Activated CD8-positive, alpha-beta T cell treated with anti-CD3 and anti-CD28 coated beads, Interleukin-2, amount 10 ng/mL, durations not matched to agents 7 days and 5 days (primary cell): ENCODE results near the gene CARD9. TPM values are rescaled to one million over a fixed set of nuclear protein-coding genes. Genes with fewer than 3 reads are reported as not detected.
"Not testable (repeated sequence)": the region's sequence is repeated elsewhere in the genome, so short reads cannot be mapped to it uniquely, and the experiment has no call there.

ENCODE experiments used
- ATAC-seq: fragments of 150-1000 bp; cut with Tn5 transposase; one replicate; pipeline ENCODE4 v1.10.0; 2021; ENCODE audit warnings: moderate library complexity
- CTCF ChIA-PET: fragments of 350-600 bp; sonication (Branson Sonifier 250); formaldehyde crosslinking; loops from one replicate; lab custom pipeline; 2021; ENCODE audit warnings: antibody characterized with exemption; lab: Charles Lee
- POLR2A ChIA-PET: fragments of 350-600 bp; sonication (Branson Sonifier 250); formaldehyde crosslinking; loops from one replicate; lab custom pipeline; 2021; ENCODE audit warnings: antibody characterized with exemption; lab: Charles Lee
- DNase-seq: peaks from one replicate; pipeline ENCODE4 v3.0.0-alpha.2; 2020
- H3K27ac Mint-ChIP-seq: one replicate; pipeline ENCODE4 v1.8.0; 2021; ENCODE audit warnings: mild to moderate bottlenecking, mixed read lengths
- H3K27me3 Mint-ChIP-seq: one replicate; pipeline ENCODE4 v1.8.0; 2021; ENCODE audit warnings: low read depth, mixed read lengths
- H3K36me3 Mint-ChIP-seq: one replicate; pipeline ENCODE4 v1.8.0; 2021; ENCODE audit warnings: low read depth, mixed read lengths
- H3K4me1 Mint-ChIP-seq: one replicate; pipeline ENCODE4 v1.8.0; 2021; ENCODE audit warnings: low read depth, mixed read lengths
- H3K4me3 Mint-ChIP-seq: one replicate; pipeline ENCODE4 v1.8.0; 2021; ENCODE audit warnings: mild to moderate bottlenecking, mixed read lengths
- H3K9me3 Mint-ChIP-seq: one replicate; pipeline ENCODE4 v1.8.0; 2022; ENCODE audit warnings: mixed read lengths; ENCODE audit not compliant: insufficient read depth
- total RNA-seq, 2 experiments: library from RNA; stranded (reverse); gene quantifications; one replicate each; pipeline ENCODE4 v1.2.3, GENCODE V29; 2021

CARD9 gene
- total RNA-seq, 2 experiments from 2014 or later: 1.3 to 1.4 TPM

DNA sequence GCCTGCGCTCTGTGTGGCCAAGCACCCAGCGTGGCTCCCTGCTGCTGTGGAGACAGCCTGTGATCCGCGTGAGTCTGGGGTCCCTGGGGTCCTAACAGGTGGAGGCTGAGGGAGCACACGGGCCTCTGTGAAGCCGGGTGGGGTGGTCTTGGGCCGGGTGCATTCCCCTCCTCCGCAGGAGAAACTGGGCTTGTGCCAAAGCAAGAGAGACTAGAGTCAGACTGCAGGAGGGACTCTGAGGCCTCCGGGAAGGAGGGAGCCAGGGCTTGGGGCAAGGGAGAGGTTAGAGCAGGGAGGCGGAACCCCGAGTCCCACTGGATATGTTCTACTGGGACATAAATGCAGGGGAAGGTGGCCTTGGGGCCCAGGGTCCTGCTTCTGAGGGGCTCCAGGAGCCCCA is 20.4 kb downstream of the CARD9 start:
- Mint-ChIP-seq H3K4me1 (no peaks in the 10 kb centered on the region), H3K9me3 (no peaks in the 10 kb centered on the region), H3K36me3 (no peaks in the 10 kb centered on the region), H3K27me3 (no peaks in the 10 kb centered on the region), H3K27ac (no peak overlapping the region), H3K4me3 (no peak overlapping the region)
- POLR2A ChIA-PET: no interaction called here
- ATAC-seq: no peak
- no peak for DNase-seq
- CTCF ChIA-PET: no interaction called here

DNA sequence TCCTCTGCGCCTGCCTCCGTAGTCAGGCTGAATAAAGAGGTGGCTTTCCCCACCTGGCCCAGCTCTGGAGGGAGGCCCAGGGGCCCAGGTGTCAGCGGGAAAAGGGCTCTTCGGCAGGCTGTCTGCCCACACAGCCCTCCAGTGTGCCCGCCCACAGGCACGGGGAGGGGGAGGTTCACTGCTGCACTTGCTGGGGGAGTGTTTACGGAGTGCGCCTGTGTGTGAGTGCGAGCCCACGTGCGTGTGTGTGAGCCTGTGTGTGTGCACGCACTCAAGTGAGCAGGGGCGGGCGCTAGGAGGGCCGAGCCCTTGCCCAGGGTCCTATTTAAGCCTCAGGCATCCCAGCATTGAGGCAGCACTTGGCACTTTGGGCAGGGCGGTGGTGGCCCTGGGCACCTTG is 20.8 kb downstream of the CARD9 start:
- POLR2A ChIA-PET: no interaction called here
- no peaks in the 10 kb centered on the region for H3K4me1 Mint-ChIP-seq
- CTCF ChIA-PET: no interaction called here
- H3K9me3 Mint-ChIP-seq: no peaks in the 10 kb centered on the region
- H3K27ac Mint-ChIP-seq: no peak overlapping the region
- no peak for DNase-seq
- no peak overlapping the region for H3K4me3 Mint-ChIP-seq
- no peak for ATAC-seq
- H3K36me3 Mint-ChIP-seq: no peaks in the 10 kb centered on the region
- no peaks in the 10 kb centered on the region for H3K27me3 Mint-ChIP-seq

DNA sequence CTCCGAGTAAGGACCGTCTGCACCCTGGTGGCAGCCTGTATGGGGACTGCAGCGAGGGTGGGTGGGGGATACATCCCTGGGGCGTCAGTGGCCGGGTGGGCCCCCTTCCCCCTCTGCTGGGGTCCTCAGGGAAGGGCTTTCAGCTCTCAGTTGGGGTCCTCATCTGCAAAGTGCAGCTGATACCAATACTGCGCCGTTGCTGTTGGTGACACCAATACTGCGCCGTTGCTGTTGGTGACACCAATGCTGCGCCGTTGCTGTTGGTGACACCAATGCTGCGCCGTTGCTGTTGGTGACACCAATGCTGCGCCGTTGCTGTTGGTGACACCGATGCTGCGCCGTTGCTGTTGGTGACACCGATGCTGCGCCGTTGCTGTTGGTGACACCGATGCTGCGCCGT is 21.6 kb downstream of the CARD9 start:
- H3K4me1 Mint-ChIP-seq, H3K27me3 Mint-ChIP-seq, H3K27ac Mint-ChIP-seq, ATAC-seq, POLR2A ChIA-PET, CTCF ChIA-PET, H3K4me3 Mint-ChIP-seq, H3K9me3 Mint-ChIP-seq, DNase-seq, H3K36me3 Mint-ChIP-seq: not testable (repeated sequence)

DNA sequence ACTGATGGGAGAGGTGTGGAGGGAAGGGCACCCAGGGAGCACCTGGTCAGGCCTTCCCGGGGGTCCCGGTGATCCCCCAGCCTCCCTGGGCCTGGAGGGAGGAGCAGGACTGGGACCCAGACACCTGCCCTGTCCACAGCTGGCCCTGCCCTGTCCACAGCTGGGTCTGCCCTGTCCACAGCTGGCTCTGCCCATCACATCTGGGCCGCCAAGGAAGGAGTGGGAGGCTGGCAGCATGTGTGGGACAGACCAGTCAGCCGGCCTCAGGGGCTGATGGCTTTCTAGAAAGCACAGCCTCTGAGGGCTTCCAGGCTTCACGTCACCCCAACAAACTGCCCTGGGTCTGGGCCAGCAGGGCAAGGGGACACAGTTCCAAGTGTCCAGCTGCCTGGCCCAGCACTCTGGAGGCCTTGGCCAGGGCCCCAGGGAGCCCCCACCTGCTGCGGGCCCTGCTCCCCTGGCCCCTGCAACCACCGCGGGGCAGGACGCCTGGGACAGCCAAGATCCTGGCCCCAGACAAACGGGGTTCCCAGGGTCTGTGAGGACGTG is 22.1 kb downstream of the CARD9 start:
- no peak for DNase-seq
- no peak overlapping the region for H3K4me3 Mint-ChIP-seq
- no peaks in the 10 kb centered on the region for H3K9me3 Mint-ChIP-seq
- no peak overlapping the region for H3K27ac Mint-ChIP-seq
- no peaks in the 10 kb centered on the region for H3K36me3 Mint-ChIP-seq
- ChIA-PET POLR2A (no interaction called here), CTCF (no interaction called here)
- no peak for ATAC-seq
- no peaks in the 10 kb centered on the region for H3K27me3 Mint-ChIP-seq
- no peaks in the 10 kb centered on the region for H3K4me1 Mint-ChIP-seq

DNA sequence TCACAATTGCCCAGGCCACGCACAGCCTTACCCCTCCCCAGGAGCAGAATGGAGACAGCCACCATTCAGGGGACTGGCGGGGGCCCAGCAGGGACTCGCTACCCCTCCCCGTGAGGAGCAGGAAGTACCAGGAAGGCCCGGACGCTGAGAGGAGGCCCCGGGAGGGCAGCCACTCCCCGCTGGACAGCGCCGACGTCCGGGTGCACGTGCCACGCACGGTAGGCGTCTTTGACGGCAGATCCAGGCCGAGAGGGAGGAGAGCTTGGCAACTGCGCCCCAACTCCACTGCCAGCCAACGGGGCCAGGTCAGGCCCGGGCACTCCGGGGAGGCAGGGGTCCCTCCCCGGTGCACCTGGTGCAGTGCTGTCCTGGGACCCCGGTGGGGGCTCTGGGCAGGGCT is 23.9 kb downstream of the CARD9 start:
- ChIA-PET CTCF (no interaction called here), POLR2A (no interaction called here)
- ATAC-seq: no peak
- no peaks in the 10 kb centered on the region for H3K36me3 Mint-ChIP-seq
- DNase-seq: no peak
- no peak overlapping the region for H3K27ac Mint-ChIP-seq
- H3K9me3 Mint-ChIP-seq: no peaks in the 10 kb centered on the region
- no peak overlapping the region for H3K4me3 Mint-ChIP-seq
- H3K4me1 Mint-ChIP-seq: no peaks in the 10 kb centered on the region
- H3K27me3 Mint-ChIP-seq: no peaks in the 10 kb centered on the region

DNA sequence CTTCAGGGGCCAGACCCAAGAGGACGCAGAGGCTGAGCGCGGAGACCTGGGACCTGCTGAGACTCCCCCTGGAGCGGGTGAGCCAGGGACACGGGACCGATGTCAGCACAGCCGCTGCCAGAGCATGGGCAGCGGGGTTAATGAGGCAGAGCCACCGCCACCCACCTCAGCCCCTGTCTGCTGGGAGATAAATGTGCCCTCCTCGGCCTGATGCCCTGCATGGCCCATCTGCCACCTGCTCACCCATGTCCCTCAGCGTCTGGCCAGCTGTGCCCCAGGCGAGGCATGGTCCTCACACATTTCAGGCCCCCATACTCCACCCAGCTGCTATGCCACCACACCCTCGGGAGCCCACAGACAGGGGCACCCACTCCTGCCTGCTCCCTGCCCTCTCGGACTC is 24.8 kb downstream of the CARD9 start:
- no peaks in the 10 kb centered on the region for H3K36me3 Mint-ChIP-seq
- no peaks in the 10 kb centered on the region for H3K9me3 Mint-ChIP-seq
- ChIA-PET POLR2A (no interaction called here), CTCF (no interaction called here)
- no peak for ATAC-seq
- H3K4me1 Mint-ChIP-seq: no peaks in the 10 kb centered on the region
- no peak overlapping the region for H3K27ac Mint-ChIP-seq
- DNase-seq: no peak
- H3K27me3 Mint-ChIP-seq: no peaks in the 10 kb centered on the region
- H3K4me3 Mint-ChIP-seq: no peak overlapping the region

DNA sequence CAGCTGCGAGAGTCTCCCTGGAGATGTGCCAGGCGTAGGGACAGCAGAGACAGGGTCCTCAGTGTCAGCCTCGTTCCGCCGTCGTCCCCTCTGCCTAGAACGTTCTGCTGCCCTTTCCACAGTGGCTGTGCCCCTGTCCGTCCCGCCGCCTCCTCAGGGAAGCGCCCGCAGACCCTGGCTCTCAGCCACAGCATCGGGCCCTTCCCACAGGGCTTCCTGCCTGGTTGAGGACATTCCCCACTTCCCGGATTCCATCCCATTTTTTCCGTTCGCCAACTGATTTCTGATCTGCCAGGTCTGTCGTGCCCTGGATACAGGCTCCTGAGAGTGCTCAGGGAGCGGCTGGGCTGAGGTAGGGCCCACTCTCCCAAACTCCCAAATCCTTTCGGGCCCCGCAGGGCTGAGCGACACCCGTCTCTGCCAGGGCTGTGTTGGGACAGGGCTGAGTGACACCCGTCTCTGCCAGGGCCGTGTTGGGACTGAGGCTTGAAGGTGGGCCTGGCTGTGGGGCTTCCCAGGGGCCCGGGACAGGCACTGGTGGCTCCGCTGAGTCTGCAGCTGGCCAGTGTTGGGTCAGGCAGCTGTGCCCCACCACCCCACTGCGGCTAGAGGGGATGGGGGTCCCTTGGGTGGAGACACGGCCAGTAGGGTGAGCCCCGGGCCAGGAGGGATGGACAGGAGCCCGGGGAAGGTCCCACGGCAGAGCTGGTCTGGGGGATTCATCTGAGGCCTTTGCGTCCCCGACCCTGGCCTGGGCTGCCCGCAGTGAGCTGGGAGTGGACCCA is 25.8 kb downstream of the CARD9 start:
- DNase-seq (no peak), ATAC-seq (no peak)
- ChIA-PET POLR2A (no interaction called here), CTCF (no interaction called here)
- no peaks in the 10 kb centered on the region for H3K27me3 Mint-ChIP-seq
- H3K9me3 Mint-ChIP-seq: no peaks in the 10 kb centered on the region
- H3K4me1 Mint-ChIP-seq: no peaks in the 10 kb centered on the region
- no peak overlapping the region for H3K4me3 Mint-ChIP-seq
- no peak overlapping the region for H3K27ac Mint-ChIP-seq
- no peaks in the 10 kb centered on the region for H3K36me3 Mint-ChIP-seq

DNA sequence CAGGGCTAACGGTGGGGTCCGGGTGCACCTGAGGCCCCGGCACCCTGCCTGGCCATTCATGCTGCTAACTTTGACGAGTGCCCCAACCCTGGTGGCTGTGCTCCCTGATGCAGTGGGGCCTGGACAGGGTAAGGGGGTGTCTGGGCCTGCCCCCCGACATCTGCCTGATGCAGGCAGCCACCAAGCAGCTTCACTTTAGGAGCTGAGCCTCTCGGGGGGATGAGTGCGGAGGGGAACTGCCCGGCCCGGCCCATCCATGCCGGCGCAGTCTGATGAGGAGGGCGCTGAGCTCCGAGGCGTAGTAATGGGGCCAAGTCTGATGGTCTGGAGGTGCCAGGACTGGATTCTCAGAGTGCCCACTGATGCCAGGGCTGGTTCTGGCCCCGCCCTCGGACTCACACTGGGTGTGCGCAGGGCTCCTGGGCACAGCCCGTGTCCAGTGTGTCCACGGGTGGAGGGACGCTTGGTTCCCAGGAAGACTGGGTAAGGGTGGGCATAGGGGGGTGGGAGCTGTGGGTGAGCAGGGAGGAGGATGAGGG is 26.5 kb downstream of the CARD9 start:
- Mint-ChIP-seq H3K36me3 (no peaks in the 10 kb centered on the region), H3K4me1 (no peaks in the 10 kb centered on the region), H3K27ac (no peak overlapping the region), H3K9me3 (no peaks in the 10 kb centered on the region), H3K4me3 (no peak overlapping the region), H3K27me3 (no peaks in the 10 kb centered on the region)
- CTCF ChIA-PET: no interaction called here
- DNase-seq (no peak), ATAC-seq (no peak)
- POLR2A ChIA-PET: no interaction called here

DNA sequence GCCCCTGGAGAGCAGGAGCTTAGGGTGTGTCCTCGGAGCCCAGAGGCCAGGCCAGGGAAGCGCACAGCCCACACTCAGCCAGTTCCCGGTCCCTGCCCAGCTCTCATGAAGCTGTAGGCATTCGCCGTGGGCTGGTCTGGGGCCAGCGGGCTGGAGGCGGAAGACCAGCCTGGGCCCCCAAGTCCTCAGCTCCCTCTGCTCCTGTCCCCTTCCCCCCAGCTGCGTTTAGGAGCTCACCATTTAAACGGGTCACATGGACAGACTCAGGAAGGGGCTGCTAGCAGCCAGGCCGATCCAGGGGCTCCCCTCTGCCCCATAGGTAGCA is 27.4 kb downstream of the CARD9 start:
- ChIA-PET POLR2A (no interaction called here), CTCF (no interaction called here)
- ATAC-seq: no peak
- H3K27me3 Mint-ChIP-seq: no peaks in the 10 kb centered on the region
- H3K4me1 Mint-ChIP-seq: no peaks in the 10 kb centered on the region
- H3K9me3 Mint-ChIP-seq: no peaks in the 10 kb centered on the region
- DNase-seq: no peak
- H3K27ac Mint-ChIP-seq: no peak overlapping the region
- no peak overlapping the region for H3K4me3 Mint-ChIP-seq
- H3K36me3 Mint-ChIP-seq: no peaks in the 10 kb centered on the region

DNA sequence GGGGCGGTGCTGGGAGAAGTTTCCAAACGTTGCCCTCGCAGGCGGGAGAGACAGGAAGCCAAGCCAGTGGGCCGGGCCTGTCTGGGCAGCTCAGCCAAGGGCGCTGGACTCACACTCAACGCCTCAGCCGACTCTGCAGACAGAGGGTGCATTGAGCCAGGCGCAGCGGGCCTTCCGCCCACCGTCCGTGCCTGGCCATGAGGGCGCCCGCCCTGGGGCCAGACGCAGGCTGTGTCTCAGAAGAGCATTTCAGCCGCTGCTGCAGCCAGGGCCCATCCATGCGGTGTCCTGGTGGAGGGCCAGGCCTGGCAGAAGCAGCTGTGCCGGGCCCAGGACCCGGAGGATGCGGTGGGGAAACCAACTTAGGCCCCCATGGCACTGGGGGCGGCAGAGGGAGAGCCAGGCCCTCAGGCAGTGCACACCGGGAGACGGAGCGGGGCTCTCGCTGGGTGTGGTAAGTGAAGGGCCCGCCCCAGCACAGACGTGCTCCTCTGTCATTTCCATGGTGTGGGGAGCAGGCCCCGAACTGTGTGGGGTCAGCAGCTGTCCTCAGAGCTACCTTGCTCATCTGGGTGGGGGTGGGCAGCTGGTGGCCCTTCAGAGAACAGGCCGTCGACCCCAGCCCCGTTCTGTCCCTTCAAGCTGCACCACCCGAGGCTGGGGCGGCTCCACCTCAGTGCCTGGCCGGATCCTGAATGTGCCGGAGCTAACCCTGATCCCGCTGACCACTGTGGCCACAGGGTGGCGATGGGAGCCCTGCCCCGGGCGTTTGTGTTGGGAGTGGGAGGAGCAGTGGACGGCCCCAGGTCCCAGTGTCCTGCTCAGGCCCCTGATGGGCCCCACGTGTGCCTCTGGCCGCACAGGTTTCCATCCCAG is 27.9 kb downstream of the CARD9 start:
- Mint-ChIP-seq H3K4me1 (no peaks in the 10 kb centered on the region), H3K4me3 (no peak overlapping the region), H3K36me3 (no peaks in the 10 kb centered on the region), H3K27ac (no peak overlapping the region), H3K9me3 (no peaks in the 10 kb centered on the region), H3K27me3 (no peaks in the 10 kb centered on the region)
- DNase-seq (no peak), ATAC-seq (no peak)
- CTCF ChIA-PET: no interaction called here
- POLR2A ChIA-PET: no interaction called here

DNA sequence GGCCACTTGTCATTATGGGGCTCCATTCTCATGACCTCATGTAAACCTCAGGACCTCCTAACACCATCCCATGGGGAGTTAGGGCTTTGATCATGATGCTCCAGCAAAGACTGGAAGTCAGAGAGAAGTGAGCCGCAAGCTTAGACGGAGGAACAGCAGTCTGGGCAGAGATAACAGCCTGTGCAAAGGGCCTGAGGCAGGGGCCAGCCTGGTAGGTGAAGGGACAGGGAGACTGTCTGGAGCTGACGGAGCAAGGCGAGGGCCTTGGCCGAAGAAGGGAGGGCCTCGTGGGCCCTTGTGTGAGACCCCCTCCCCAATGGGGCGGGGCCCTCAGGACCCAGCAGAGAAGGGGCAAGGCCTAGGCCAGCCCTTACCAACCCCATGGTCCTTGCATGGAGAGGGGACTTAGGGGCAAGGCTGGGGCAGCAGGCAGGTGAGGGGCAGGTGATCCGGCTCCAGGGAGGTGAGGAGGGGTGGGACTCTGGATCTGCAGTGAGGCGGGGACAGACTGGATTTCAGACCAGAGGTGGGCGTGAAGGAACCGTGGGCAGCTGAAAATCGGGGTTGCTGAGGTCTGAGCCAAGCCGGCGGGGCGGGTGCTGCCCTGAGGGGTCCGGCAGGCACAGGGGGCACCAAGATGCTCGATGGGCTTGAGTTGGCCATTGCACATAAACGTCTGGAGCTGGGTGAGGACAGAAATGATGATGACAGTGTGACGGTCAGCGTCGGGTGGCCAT is 28.8 kb downstream of the CARD9 start:
- no peak overlapping the region for H3K27ac Mint-ChIP-seq
- no peaks in the 10 kb centered on the region for H3K27me3 Mint-ChIP-seq
- ChIA-PET CTCF (no interaction called here), POLR2A (no interaction called here)
- no peaks in the 10 kb centered on the region for H3K9me3 Mint-ChIP-seq
- no peak overlapping the region for H3K4me3 Mint-ChIP-seq
- no peaks in the 10 kb centered on the region for H3K4me1 Mint-ChIP-seq
- ATAC-seq (no peak), DNase-seq (no peak)
- no peaks in the 10 kb centered on the region for H3K36me3 Mint-ChIP-seq

DNA sequence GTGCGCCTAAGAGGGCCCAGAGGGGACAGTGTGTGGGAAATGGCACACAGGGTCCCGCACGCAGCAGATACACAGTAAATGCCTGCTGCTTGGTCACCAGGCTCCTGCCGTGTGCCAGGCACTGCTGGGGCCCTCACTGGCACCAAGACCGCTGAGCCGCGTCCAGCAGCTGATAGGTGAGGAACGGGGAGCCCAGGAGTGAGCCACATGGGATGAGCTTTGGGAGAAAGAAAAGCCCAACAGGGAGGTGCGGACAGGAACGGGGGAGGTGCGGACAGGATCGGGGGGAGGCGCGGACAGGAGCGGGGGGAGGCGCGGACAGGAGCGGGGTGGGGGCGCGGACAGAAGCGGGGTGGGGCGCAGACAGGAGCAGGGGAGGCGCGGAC is 29.6 kb downstream of the CARD9 start:
- Mint-ChIP-seq H3K36me3 (no peaks in the 10 kb centered on the region), H3K9me3 (no peaks in the 10 kb centered on the region), H3K27ac (no peak overlapping the region), H3K4me3 (no peak overlapping the region), H3K27me3 (no peaks in the 10 kb centered on the region), H3K4me1 (no peaks in the 10 kb centered on the region)
- ATAC-seq (no peak), DNase-seq (no peak)
- POLR2A ChIA-PET: no interaction called here
- CTCF ChIA-PET: no interaction called here
